ENCODE results near the gene TRAM2.

Gene TRAM2

DNA sequence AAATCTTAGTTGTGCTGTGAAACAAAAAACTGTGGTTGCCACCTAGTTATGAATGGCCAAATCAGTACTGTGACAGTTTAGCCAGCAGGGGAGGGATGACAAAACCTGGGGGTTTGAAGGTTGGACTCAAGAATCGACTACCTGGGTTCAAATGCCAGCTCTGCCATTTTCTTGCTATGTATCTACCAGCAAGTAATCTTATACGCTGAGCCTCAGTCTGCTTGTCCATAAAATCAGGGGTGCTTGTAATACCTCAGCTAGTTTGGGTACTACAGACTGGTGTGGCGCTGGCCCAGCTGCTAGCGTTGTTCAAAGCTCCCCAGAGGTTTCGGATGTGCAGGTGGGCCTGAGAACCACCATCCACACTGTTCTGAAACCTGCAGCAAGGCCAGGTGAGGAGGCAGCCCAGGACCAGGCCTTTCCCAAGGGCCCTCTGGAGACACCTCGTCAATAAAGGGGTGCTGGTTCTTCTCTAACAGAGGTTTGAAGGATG is 40.4 kb downstream of the TRAM2 start:
- TF ChIP-seq, protein P1, sequence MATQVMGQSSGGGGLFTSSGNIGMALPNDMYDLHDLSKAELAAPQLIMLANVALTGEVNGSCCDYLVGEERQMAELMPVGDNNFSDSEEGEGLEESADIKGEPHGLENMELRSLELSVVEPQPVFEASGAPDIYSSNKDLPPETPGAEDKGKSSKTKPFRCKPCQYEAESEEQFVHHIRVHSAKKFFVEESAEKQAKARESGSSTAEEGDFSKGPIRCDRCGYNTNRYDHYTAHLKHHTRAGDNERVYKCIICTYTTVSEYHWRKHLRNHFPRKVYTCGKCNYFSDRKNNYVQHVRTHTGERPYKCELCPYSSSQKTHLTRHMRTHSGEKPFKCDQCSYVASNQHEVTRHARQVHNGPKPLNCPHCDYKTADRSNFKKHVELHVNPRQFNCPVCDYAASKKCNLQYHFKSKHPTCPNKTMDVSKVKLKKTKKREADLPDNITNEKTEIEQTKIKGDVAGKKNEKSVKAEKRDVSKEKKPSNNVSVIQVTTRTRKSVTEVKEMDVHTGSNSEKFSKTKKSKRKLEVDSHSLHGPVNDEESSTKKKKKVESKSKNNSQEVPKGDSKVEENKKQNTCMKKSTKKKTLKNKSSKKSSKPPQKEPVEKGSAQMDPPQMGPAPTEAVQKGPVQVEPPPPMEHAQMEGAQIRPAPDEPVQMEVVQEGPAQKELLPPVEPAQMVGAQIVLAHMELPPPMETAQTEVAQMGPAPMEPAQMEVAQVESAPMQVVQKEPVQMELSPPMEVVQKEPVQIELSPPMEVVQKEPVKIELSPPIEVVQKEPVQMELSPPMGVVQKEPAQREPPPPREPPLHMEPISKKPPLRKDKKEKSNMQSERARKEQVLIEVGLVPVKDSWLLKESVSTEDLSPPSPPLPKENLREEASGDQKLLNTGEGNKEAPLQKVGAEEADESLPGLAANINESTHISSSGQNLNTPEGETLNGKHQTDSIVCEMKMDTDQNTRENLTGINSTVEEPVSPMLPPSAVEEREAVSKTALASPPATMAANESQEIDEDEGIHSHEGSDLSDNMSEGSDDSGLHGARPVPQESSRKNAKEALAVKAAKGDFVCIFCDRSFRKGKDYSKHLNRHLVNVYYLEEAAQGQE (IDR thresholded peaks at IDR 0.05; ENCODE audit: low read depth), result no peak
- TF ChIP-seq YY1 (IDR thresholded peaks at IDR 0.05; ENCODE audit: low read depth), result no peak
- no peak for TF ChIP-seq EGR1 (IDR thresholded peaks at IDR 0.05)
- TF ChIP-seq NFIC (IDR thresholded peaks at IDR 0.05), result no peak
- no peak for TF ChIP-seq CREB1 (IDR thresholded peaks at IDR 0.05; ENCODE audit: low read depth)
- TF ChIP-seq EP300 (IDR thresholded peaks at IDR 0.05; ENCODE audit: borderline replicate concordance), result no peak
- TF ChIP-seq, protein P2, sequence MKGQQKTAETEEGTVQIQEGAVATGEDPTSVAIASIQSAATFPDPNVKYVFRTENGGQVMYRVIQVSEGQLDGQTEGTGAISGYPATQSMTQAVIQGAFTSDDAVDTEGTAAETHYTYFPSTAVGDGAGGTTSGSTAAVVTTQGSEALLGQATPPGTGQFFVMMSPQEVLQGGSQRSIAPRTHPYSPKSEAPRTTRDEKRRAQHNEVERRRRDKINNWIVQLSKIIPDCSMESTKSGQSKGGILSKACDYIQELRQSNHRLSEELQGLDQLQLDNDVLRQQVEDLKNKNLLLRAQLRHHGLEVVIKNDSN (IDR thresholded peaks at IDR 0.05), result no peak
- TF ChIP-seq CEBPB (IDR thresholded peaks at IDR 0.05), result no peak
- TF ChIP-seq TAF1 (IDR thresholded peaks at IDR 0.05; ENCODE audit: low read depth), result no peak

GRCh38 chr6:52535711-52536423 is 41.0 kb downstream of the TRAM2 start:
- TF ChIP-seq TCF12 (IDR thresholded peaks at IDR 0.05; ENCODE audit: low read depth) (no peak), TAF1 (IDR thresholded peaks at IDR 0.05; ENCODE audit: low read depth) (no peak), EGR1 (IDR thresholded peaks at IDR 0.05) (no peak), YY1 (IDR thresholded peaks at IDR 0.05; ENCODE audit: low read depth) (no peak), EP300 (IDR thresholded peaks at IDR 0.05; ENCODE audit: borderline replicate concordance) (no peak), FOXM1 (IDR thresholded peaks at IDR 0.05; ENCODE audit: borderline replicate concordance, low read depth) (no peak), RAD21 (IDR thresholded peaks at IDR 0.05; ENCODE audit: low read depth) (no peak), ZBTB7A (IDR thresholded peaks at IDR 0.05; ENCODE audit: low read depth) (no peak), TEAD4 (IDR thresholded peaks at IDR 0.05) (no peak), CEBPB (IDR thresholded peaks at IDR 0.05) (no peak), CREB1 (IDR thresholded peaks at IDR 0.05; ENCODE audit: low read depth) (no peak), NFIC (IDR thresholded peaks at IDR 0.05) (no peak)
- TF ChIP-seq, protein P1 (IDR thresholded peaks at IDR 0.05; ENCODE audit: low read depth), result no peak
- TF ChIP-seq, protein P2 (IDR thresholded peaks at IDR 0.05), result no peak
- TF ChIP-seq, protein P3, sequence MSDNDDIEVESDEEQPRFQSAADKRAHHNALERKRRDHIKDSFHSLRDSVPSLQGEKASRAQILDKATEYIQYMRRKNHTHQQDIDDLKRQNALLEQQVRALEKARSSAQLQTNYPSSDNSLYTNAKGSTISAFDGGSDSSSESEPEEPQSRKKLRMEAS (IDR thresholded peaks at IDR 0.05), result no peak

- no peak for TF ChIP-seq CREB1 (IDR thresholded peaks at IDR 0.05; ENCODE audit: low read depth)
These were observed 41.9 kb downstream of the TRAM2 start for GRCh38 chr6:52534966-52535390.

GRCh38 chr6:52534363-52534762 is 42.5 kb downstream of the TRAM2 start:
- TF ChIP-seq TAF1 (IDR thresholded peaks at IDR 0.05; ENCODE audit: low read depth), result no peak
- TF ChIP-seq CREB1 (IDR thresholded peaks at IDR 0.05; ENCODE audit: low read depth), result no peak
- no peak for TF ChIP-seq TEAD4 (IDR thresholded peaks at IDR 0.05)
- TF ChIP-seq ZBTB7A (IDR thresholded peaks at IDR 0.05; ENCODE audit: low read depth), result no peak
- TF ChIP-seq TCF12 (IDR thresholded peaks at IDR 0.05; ENCODE audit: low read depth), result no peak
- TF ChIP-seq EGR1 (IDR thresholded peaks at IDR 0.05), result no peak
- no peak for TF ChIP-seq RAD21 (IDR thresholded peaks at IDR 0.05; ENCODE audit: low read depth)
- no peak for TF ChIP-seq CEBPB (IDR thresholded peaks at IDR 0.05)
- TF ChIP-seq, protein P3 (IDR thresholded peaks at IDR 0.05), result no peak

- TF ChIP-seq NFIC (IDR thresholded peaks at IDR 0.05), result no peak
- no peak for TF ChIP-seq RAD21 (IDR thresholded peaks at IDR 0.05; ENCODE audit: low read depth)
- TF ChIP-seq, protein P2 (IDR thresholded peaks at IDR 0.05), result no peak
- TF ChIP-seq YY1 (IDR thresholded peaks at IDR 0.05; ENCODE audit: low read depth), result no peak
- no peak for TF ChIP-seq TAF1 (IDR thresholded peaks at IDR 0.05; ENCODE audit: low read depth)
- TF ChIP-seq ZBTB7A (IDR thresholded peaks at IDR 0.05; ENCODE audit: low read depth), result no peak
- TF ChIP-seq EGR1 (IDR thresholded peaks at IDR 0.05), result no peak
- TF ChIP-seq, protein P3 (IDR thresholded peaks at IDR 0.05), result no peak
- TF ChIP-seq TCF12 (IDR thresholded peaks at IDR 0.05; ENCODE audit: low read depth), result no peak
- TF ChIP-seq CREB1 (IDR thresholded peaks at IDR 0.05; ENCODE audit: low read depth), result no peak
- TF ChIP-seq, protein P1 (IDR thresholded peaks at IDR 0.05; ENCODE audit: low read depth), result no peak
- TF ChIP-seq FOXM1 (IDR thresholded peaks at IDR 0.05; ENCODE audit: borderline replicate concordance, low read depth), result no peak
- TF ChIP-seq EP300 (IDR thresholded peaks at IDR 0.05; ENCODE audit: borderline replicate concordance), result no peak
- TF ChIP-seq CEBPB (IDR thresholded peaks at IDR 0.05), result no peak
- no peak for TF ChIP-seq TEAD4 (IDR thresholded peaks at IDR 0.05)
These were observed 43.4 kb downstream of the TRAM2 start for GRCh38 chr6:52533491-52533890.

All from Ishikawa (cell line).